Measurements from ENCODE around the gene RNASE13. TPM values are rescaled to one million over a fixed set of nuclear protein-coding genes. Genes with fewer than 3 reads are reported as not detected.

RNASE13 gene
- total and polyA plus RNA-seq, 2 of the 4 experiments (the other 2 are of a cell fraction), result not detected

GRCh38 chr14:21054768-21055145 is 20.1 kb upstream of the RNASE13 start:
- no peak overlapping the region for H2AK5ac ChIP-seq (ENCODE audit: low read depth, low read length)
- dilution Hi-C loops (cut with HindIII; ENCODE audit: low sequenced_read_pairs, unreplicated experiment) (no loop called here), in situ Hi-C loops (cut with MboI; ENCODE audit: low sequenced_read_pairs) (no loop called here), intact Hi-C loops (cut with micrococcal nuclease) (no loop called here)
- no peak overlapping the region for H2BK15ac ChIP-seq (ENCODE audit: low read depth, low read length)
- H3K4me1 ChIP-seq (ENCODE audit: control insufficient read depth, insufficient read depth, low read length), result no peaks in the 10 kb centered on the region
- H3K9me3 ChIP-seq (ENCODE audit: control insufficient read depth, insufficient read depth, low read length), result no peaks in the 10 kb centered on the region
- ATAC-seq (ENCODE audit: low read depth) (no peak), DNase-seq (no peak)
- no peak overlapping the region for H2BK120ac ChIP-seq (ENCODE audit: low read depth, low read length)
- WGBS, 2 experiments (ENCODE audit: extremely low coverage in 2 of 2, insufficient read length in 1 of 2), result no CpG with 5 or more reads among the region's 4 CpGs
- H2BK5ac ChIP-seq (ENCODE audit: low read depth, low read length, poor library complexity, severe bottlenecking), result no peak overlapping the region
- no peak overlapping the region for H2BK20ac ChIP-seq (ENCODE audit: low read depth, low read length)
- H3K56ac ChIP-seq (ENCODE audit: extremely low read depth, insufficient read depth, low read length), result no peak overlapping the region
- no peaks in the 10 kb centered on the region for H3K36me3 ChIP-seq (ENCODE audit: control insufficient read depth, insufficient read depth, low read length)
- no peak overlapping the region for H3K4me3 ChIP-seq (ENCODE audit: insufficient read depth, low read depth, low read length)
- H3K79me1 ChIP-seq (ENCODE audit: low read depth in 1 of 2, low read length in 2 of 2), result no peaks in the 10 kb centered on the region
- H4K8ac ChIP-seq (ENCODE audit: low read depth in 2 of 2, low read length in 2 of 2), result no peak overlapping the region
- no peak overlapping the region for H4K91ac ChIP-seq (ENCODE audit: insufficient read depth, low read depth, low read length)
- no TSS peak for BruUV-seq (replicated peaks)
- H2AK9ac ChIP-seq (replicated peaks; ENCODE audit: low read depth, low read length, poor library complexity), result no peak overlapping the region
- TF ChIP-seq MXI1 (IDR thresholded peaks at IDR 0.05; ENCODE audit: borderline replicate concordance, low read depth, low read length) (no peak), RAD21 (IDR thresholded peaks at IDR 0.05; ENCODE audit: low read length) (no peak), BHLHE40 (IDR thresholded peaks at IDR 0.05; ENCODE audit: low read depth, low read length) (no peak), CEBPB (IDR thresholded peaks at IDR 0.05; ENCODE audit: low read depth, low read length) (no peak), NFE2L2 (IDR thresholded peaks at IDR 0.05; ENCODE audit: low read depth, low read length) (no peak), RFX5 (IDR thresholded peaks at IDR 0.05; ENCODE audit: low read depth, low read length) (no peak), MAFK (IDR thresholded peaks at IDR 0.05; ENCODE audit: low read depth, low read length) (no peak), SMC3 (IDR thresholded peaks at IDR 0.05; ENCODE audit: low read depth, low read length) (no peak), CHD1 (IDR thresholded peaks at IDR 0.05; ENCODE audit: low read depth, low read length) (no peak), MAZ (IDR thresholded peaks at IDR 0.05; ENCODE audit: borderline replicate concordance, low read depth, low read length) (no peak), RCOR1 (IDR thresholded peaks at IDR 0.05; ENCODE audit: insufficient replicate concordance, low read length) (no peak), FOS (IDR thresholded peaks at IDR 0.05; ENCODE audit: low read depth, low read length) (no peak), POLR2A (IDR thresholded peaks at IDR 0.05; ENCODE audit: low read depth, low read length) (no peak)
- TF ChIP-seq, protein P1, sequence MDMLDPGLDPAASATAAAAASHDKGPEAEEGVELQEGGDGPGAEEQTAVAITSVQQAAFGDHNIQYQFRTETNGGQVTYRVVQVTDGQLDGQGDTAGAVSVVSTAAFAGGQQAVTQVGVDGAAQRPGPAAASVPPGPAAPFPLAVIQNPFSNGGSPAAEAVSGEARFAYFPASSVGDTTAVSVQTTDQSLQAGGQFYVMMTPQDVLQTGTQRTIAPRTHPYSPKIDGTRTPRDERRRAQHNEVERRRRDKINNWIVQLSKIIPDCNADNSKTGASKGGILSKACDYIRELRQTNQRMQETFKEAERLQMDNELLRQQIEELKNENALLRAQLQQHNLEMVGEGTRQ (IDR thresholded peaks at IDR 0.05; ENCODE audit: low read depth, low read length), result no peak
- TF ChIP-seq, protein P2, sequence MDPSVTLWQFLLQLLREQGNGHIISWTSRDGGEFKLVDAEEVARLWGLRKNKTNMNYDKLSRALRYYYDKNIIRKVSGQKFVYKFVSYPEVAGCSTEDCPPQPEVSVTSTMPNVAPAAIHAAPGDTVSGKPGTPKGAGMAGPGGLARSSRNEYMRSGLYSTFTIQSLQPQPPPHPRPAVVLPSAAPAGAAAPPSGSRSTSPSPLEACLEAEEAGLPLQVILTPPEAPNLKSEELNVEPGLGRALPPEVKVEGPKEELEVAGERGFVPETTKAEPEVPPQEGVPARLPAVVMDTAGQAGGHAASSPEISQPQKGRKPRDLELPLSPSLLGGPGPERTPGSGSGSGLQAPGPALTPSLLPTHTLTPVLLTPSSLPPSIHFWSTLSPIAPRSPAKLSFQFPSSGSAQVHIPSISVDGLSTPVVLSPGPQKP (IDR thresholded peaks at IDR 0.05; ENCODE audit: borderline replicate concordance, low read depth, low read length), result no peak
- TF ChIP-seq, protein P3, sequence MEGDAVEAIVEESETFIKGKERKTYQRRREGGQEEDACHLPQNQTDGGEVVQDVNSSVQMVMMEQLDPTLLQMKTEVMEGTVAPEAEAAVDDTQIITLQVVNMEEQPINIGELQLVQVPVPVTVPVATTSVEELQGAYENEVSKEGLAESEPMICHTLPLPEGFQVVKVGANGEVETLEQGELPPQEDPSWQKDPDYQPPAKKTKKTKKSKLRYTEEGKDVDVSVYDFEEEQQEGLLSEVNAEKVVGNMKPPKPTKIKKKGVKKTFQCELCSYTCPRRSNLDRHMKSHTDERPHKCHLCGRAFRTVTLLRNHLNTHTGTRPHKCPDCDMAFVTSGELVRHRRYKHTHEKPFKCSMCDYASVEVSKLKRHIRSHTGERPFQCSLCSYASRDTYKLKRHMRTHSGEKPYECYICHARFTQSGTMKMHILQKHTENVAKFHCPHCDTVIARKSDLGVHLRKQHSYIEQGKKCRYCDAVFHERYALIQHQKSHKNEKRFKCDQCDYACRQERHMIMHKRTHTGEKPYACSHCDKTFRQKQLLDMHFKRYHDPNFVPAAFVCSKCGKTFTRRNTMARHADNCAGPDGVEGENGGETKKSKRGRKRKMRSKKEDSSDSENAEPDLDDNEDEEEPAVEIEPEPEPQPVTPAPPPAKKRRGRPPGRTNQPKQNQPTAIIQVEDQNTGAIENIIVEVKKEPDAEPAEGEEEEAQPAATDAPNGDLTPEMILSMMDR (conservative IDR thresholded peaks at IDR 0.05; ENCODE audit: low read depth, low read length), result no peak
- H3K14ac ChIP-seq (replicated peaks; ENCODE audit: low read depth, low read length), result no peak overlapping the region
- peaks cover 3% of the 10 kb centered on the region; the same call in 1 of the 2 replicates for H3K9me1 ChIP-seq (ENCODE audit: insufficient read depth, low read length)
- ChIA-PET CTCF (no interaction called here), POLR2A (ENCODE audit: unreplicated experiment) (no interaction called here)
- H2AFZ ChIP-seq (replicated peaks; ENCODE audit: low read length, poor library complexity), result no peak overlapping the region
- no peak overlapping the region for H4K5ac ChIP-seq (ENCODE audit: low read depth, low read length)
- no peak overlapping the region for H3K23ac ChIP-seq (ENCODE audit: low read depth, low read length)
- no peaks in the 10 kb centered on the region for H4K20me1 ChIP-seq (ENCODE audit: insufficient read depth, low read length)
- H3K9ac ChIP-seq (ENCODE audit: low read depth, low read length), result no peak overlapping the region
- H3K27ac ChIP-seq (ENCODE audit: insufficient read depth, low read length), result no peak overlapping the region
- H3K18ac ChIP-seq (ENCODE audit: low read depth, low read length), result no peak overlapping the region
- peaks cover 4% of the 10 kb centered on the region for H3K27me3 ChIP-seq (ENCODE audit: control insufficient read depth, insufficient read depth, low read length)
- no peak overlapping the region for H3K4ac ChIP-seq (ENCODE audit: low read depth, low read length)
- no peak overlapping the region for H3K4me2 ChIP-seq (ENCODE audit: low read depth, low read length)

Data from IMR-90 (cell line).